HCT116 (cell line): Measurements from ENCODE around the gene LHFPL6.

Source experiments
- ATF3 ChIP-seq: IDR thresholded peaks from 2 replicates; pipeline ENCODE4 v1.6.1; 2012
- CTCF ChIP-seq, 3 experiments: fragments of 200-600 bp in 1 of 3; sonication (generic) in 1 of 3; IDR thresholded peaks in 2 of 3; conservative IDR thresholded peaks in 1 of 3; 2 replicates each; pipeline ENCODE4 v1.5.1; 2012 to 2017; ENCODE audit warnings: low read depth in 2 of 3, low read length in 2 of 3, antibody characterized with exemption in 1 of 3, borderline replicate concordance in 1 of 3, control low read depth in 1 of 3, mild to moderate bottlenecking in 1 of 3, mixed read lengths in 1 of 3, mixed run types in 1 of 3, moderate library complexity in 1 of 3; ENCODE audit not compliant: insufficient read depth in 1 of 3
- EZH2 ChIP-seq: fragments of 200-600 bp; sonication (generic); IDR thresholded peaks from 2 replicates; pipeline ENCODE4 v1.6.1; 2017; ENCODE audit warnings: antibody characterized with exemption, mixed run types

GRCh38 chr13:39397226-39397895 is 205.6 kb downstream of the LHFPL6 start:
- TF ChIP-seq CTCF (IDR thresholded peaks at IDR 0.05 in 2 of 3, conservative IDR thresholded peaks at IDR 0.05 in 1 of 3; ENCODE audit: borderline replicate concordance in 1 of 3, insufficient read depth in 1 of 3, low read depth in 2 of 3, low read length in 2 of 3) (no peak), EZH2 (no peak), ATF3 (no peak)
